Nephron (organoid): ENCODE results near the gene IQSEC1.

Experiments used
- H3K27ac Mint-ChIP-seq, 3 experiments: 2 replicates each; pipeline ENCODE4 v1.8.0; 2020; ENCODE audit warnings: mixed read lengths in 3 of 3, mild to moderate bottlenecking in 2 of 3, moderate library complexity in 1 of 3
- H3K27me3 Mint-ChIP-seq: 2 replicates; pipeline ENCODE4 v1.8.0; 2021; ENCODE audit warnings: low read depth, mild to moderate bottlenecking, moderate library complexity, mixed read lengths
- H3K36me3 Mint-ChIP-seq: 2 replicates; pipeline ENCODE4 v1.8.0; 2020; ENCODE audit warnings: low read depth, mixed read lengths
- H3K4me1 Mint-ChIP-seq: 2 replicates; pipeline ENCODE4 v1.8.0; 2020; ENCODE audit warnings: mixed read lengths
- H3K4me3 Mint-ChIP-seq, 3 experiments: 2 replicates each; pipeline ENCODE4 v1.8.0; 2020; ENCODE audit warnings: mild to moderate bottlenecking in 3 of 3, mixed read lengths in 3 of 3, moderate library complexity in 2 of 3
- H3K9me3 Mint-ChIP-seq: 2 replicates; pipeline ENCODE4 v1.8.0; 2020; ENCODE audit warnings: mixed read lengths
- CTCF ChIP-seq, 3 experiments: fragments of 200-600 bp; sonication (generic); IDR thresholded peaks; one replicate each; pipeline ENCODE4 v1.5.0; 2021; ENCODE audit warnings: antibody characterized with exemption in 3 of 3; ENCODE audit not compliant: unreplicated experiment in 3 of 3

The IQSEC1 gene

GRCh38 chr3:12984023-12984823, 89.0 kb downstream of the IQSEC1 start:
- Mint-ChIP-seq H3K36me3 (no peaks in the 10 kb centered on the region), H3K4me3 (no peak overlapping the region), H3K4me1 (peaks cover 19% of the 10 kb centered on the region), H3K27me3 (peaks cover 8% of the 10 kb centered on the region), H3K9me3 (peaks cover 6% of the 10 kb centered on the region), H3K27ac (peak overlapping the region in 1 of 3 experiments; percentile 32)
- peak; percentile 61 to 74 (median 67) for TF ChIP-seq CTCF (IDR thresholded peaks at IDR 0.05; ENCODE audit: unreplicated experiment in 3 of 3)

- peaks cover 6% of the 10 kb centered on the region for H3K9me3 Mint-ChIP-seq
- H3K36me3 Mint-ChIP-seq: no peaks in the 10 kb centered on the region
- H3K4me3 Mint-ChIP-seq: no peak overlapping the region
- H3K27ac Mint-ChIP-seq: no peak overlapping the region
- H3K4me1 Mint-ChIP-seq: peaks cover 22% of the 10 kb centered on the region
- H3K27me3 Mint-ChIP-seq: peaks cover 8% of the 10 kb centered on the region
- TF ChIP-seq CTCF (IDR thresholded peaks at IDR 0.05; ENCODE audit: unreplicated experiment in 3 of 3): no peak
Measured at GRCh38 chr3:12983319-12983718, 89.9 kb downstream of the IQSEC1 start.

- H3K4me3 Mint-ChIP-seq: no peak overlapping the region
Measured at GRCh38 chr3:12982619-12983101, 90.6 kb downstream of the IQSEC1 start.

GRCh38 chr3:12981306-12982275, 91.6 kb downstream of the IQSEC1 start:
- H3K27me3 Mint-ChIP-seq: peaks cover 8% of the 10 kb centered on the region
- H3K4me1 Mint-ChIP-seq: peaks cover 26% of the 10 kb centered on the region
- no peak overlapping the region for H3K27ac Mint-ChIP-seq
- no peak for TF ChIP-seq CTCF (IDR thresholded peaks at IDR 0.05; ENCODE audit: unreplicated experiment in 3 of 3)
- no peak overlapping the region for H3K4me3 Mint-ChIP-seq
- H3K9me3 Mint-ChIP-seq: no peaks in the 10 kb centered on the region
- H3K36me3 Mint-ChIP-seq: no peaks in the 10 kb centered on the region

More at GRCh38 chr3:12982619-12983101, 90.6 kb downstream of the IQSEC1 start:
- peaks cover 22% of the 10 kb centered on the region for H3K4me1 Mint-ChIP-seq
- H3K9me3 Mint-ChIP-seq: peaks cover 6% of the 10 kb centered on the region
- no peak overlapping the region for H3K27ac Mint-ChIP-seq
- H3K36me3 Mint-ChIP-seq: no peaks in the 10 kb centered on the region
- no peak for TF ChIP-seq CTCF (IDR thresholded peaks at IDR 0.05; ENCODE audit: unreplicated experiment in 3 of 3)
- H3K27me3 Mint-ChIP-seq: peaks cover 8% of the 10 kb centered on the region

GRCh38 chr3:12980596-12981290, 92.5 kb downstream of the IQSEC1 start:
- H3K4me3 Mint-ChIP-seq: no peak overlapping the region
- H3K27ac Mint-ChIP-seq: no peak overlapping the region
- peaks cover 13% of the 10 kb centered on the region for H3K27me3 Mint-ChIP-seq
- H3K36me3 Mint-ChIP-seq: no peaks in the 10 kb centered on the region
- TF ChIP-seq CTCF (IDR thresholded peaks at IDR 0.05; ENCODE audit: unreplicated experiment in 3 of 3): no peak
- H3K9me3 Mint-ChIP-seq: no peaks in the 10 kb centered on the region
- H3K4me1 Mint-ChIP-seq: peaks cover 26% of the 10 kb centered on the region
